NCI-H2081 treated with DMSO at 0.1 percent for 48 hours (cell line): ENCODE results near the gene ATRNL1.

Experiments used
- DNase-seq: peaks from one replicate; lab custom pipeline; 2025; lab: John Stamatoyannopoulos, UW

Gene ATRNL1

DNA sequence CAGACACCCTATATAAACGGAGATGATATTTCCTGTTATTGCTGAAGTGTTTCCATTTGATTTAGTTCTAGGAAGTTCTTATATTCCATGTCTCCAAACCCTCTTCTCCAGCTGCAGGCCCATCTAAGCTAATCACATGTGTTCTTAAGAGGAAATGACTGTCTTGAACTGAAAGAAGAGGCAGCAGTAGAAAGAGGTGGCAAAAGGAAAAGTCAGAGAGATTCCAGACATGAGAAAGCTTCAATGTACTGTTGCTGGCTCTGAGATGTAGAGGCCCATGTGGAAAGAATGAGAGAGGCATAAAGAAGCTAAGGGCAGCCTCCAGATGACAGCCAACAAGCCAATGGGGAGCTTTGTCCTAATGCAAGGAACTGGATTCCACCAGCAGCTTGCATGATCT lies 892.6 kb downstream of the ATRNL1 start:
- no peak for DNase-seq

DNA sequence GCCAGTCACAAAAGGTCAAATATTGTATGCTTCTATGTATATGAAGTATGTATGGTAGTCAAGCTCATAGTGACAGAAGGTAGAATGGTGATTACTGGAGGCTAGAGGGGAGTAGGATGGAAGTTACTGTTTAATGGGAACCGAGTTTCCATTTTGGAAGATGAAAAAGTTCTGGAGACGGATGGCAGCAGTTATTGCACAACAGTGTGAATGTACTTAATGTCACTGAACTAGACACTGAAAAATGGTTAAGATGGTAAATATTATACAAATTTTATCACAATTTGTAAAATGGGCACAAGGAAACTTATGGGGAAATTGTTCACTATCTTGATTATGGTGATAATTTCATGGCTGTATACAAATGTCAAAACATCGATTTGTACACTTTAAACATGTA lies 895.2 kb downstream of the ATRNL1 start:
- DNase-seq = no peak

DNA sequence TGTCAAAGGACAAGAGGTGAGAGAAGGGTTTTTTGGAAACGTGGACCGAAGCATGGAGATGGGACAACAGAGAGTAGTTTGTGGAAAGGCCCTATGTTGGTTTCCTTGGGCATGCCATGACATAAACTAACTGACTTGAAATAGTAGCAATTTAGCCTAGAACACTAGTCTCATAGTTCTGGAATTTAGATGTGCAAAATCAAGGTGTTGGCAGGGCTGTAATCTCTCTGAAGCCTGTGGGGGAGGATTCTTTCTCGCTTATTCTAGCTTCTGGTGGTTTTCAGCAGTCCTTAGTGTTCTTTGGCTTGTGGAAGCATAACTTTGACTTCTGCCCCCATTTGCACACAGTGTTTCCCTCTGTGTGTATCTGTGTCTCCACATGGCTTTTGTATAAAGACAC lies 896.5 kb downstream of the ATRNL1 start:
- DNase-seq = no peak

DNA sequence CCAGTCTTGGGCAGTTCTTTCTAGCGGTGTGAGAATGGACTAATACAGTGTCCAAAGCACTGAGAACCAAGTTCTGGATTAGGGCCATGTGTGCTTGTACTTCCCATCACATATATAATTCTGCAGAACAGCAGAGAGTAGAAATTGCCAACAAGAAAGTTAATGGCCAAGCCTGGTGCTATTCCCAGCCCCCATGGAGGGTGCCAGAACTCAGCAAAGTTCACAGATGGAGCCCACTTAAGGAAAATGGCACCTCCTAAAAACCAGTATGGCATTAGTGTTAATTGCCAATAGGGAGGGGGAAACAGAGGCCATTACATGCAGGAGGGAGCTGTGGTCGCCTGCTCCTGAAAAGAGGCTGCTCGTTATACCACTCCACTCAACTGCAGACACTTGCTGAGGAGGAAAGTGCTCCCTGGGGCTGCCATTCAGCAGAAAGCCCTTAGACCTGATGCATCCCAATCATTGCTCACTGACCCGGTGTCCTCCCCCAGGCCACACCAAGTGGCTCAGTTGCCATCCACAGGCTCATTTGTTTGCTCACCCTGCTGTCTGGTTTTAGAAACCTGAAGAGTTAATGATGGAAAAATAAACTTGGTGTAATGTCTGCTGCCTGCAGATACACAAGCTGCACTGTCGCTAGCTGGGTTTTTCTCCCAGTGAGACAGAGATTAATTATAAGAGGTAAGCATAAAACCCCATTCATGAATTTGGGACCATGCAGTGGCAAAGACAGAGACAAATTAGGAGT lies 899.2 kb downstream of the ATRNL1 start:
- no peak for DNase-seq

DNA sequence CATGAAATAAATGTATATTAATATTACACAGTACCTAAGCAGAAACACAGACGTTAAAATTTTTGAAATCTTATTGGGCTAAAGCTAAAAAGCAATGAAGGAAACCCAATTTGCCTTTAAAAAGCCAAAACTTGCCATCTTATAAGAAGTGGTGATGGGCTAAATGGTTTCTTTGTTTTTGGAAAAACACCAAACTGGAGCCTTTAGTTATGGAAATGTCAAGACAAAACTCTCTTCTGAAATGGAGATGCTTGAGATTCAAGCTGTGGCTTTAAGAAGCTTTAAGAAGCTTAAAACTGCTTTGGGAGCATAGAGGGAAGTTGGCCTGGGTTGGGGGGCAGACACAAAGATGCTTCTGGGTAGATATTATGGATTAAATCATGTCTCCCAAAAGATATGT lies 902.9 kb downstream of the ATRNL1 start:
- DNase-seq = no peak

DNA sequence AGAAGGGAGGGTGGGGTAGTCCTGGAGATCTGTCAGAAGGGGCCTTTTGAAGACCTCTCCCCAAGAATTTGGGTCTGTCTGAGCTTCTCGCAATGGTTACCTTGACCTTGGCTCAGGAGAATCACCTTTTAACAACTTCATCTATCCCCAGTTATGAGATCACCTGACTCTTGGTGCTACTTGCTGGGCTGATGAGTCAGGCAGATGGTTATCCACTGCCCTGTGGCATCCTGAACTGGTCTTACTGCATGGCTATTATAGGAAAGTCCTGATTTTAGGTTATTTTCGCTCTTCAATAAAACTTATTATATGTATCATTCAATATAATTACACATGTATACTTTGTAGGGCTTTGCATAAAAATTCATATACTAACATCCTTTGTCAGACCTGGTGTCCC lies 905.1 kb downstream of the ATRNL1 start:
- DNase-seq = no peak
